ENCODE results near the gene TSHB. TPM values are rescaled to one million over a fixed set of nuclear protein-coding genes. Genes with fewer than 3 reads are reported as not detected.

TSHB gene
- total RNA-seq, 1 donor from 2014 or later, result not detected

- Mint-ChIP-seq H3K9me3 (ENCODE audit: unreplicated experiment) (no peaks in the 10 kb centered on the region), H3K27ac (ENCODE audit: unreplicated experiment) (no peak overlapping the region), H3K36me3 (ENCODE audit: unreplicated experiment) (no peaks in the 10 kb centered on the region), H3K4me1 (ENCODE audit: low read depth, unreplicated experiment) (peaks cover 17% of the 10 kb centered on the region), H3K27me3 (ENCODE audit: unreplicated experiment) (no peaks in the 10 kb centered on the region), H3K4me3 (ENCODE audit: unreplicated experiment) (no peak overlapping the region)
- TF ChIP-seq CTCF (IDR thresholded peaks at IDR 0.05; ENCODE audit: partially characterized antibody, unreplicated experiment), result no peak
- no peak for DNase-seq
These were observed 45.4 kb downstream of the TSHB start for GRCh38 chr1:115074839-115075534.

GRCh38 chr1:115076384-115076915 lies 46.8 kb downstream of the TSHB start:
- Mint-ChIP-seq H3K4me3 (ENCODE audit: unreplicated experiment) (no peak overlapping the region), H3K36me3 (ENCODE audit: unreplicated experiment) (no peaks in the 10 kb centered on the region), H3K4me1 (ENCODE audit: low read depth, unreplicated experiment) (peaks cover 14% of the 10 kb centered on the region), H3K9me3 (ENCODE audit: unreplicated experiment) (no peaks in the 10 kb centered on the region), H3K27ac (ENCODE audit: unreplicated experiment) (no peak overlapping the region), H3K27me3 (ENCODE audit: unreplicated experiment) (no peaks in the 10 kb centered on the region)
- no peak for DNase-seq
- TF ChIP-seq CTCF (IDR thresholded peaks at IDR 0.05; ENCODE audit: partially characterized antibody, unreplicated experiment), result no peak

GRCh38 chr1:115077286-115077983 lies 47.8 kb downstream of the TSHB start:
- H3K36me3 Mint-ChIP-seq (ENCODE audit: unreplicated experiment), result no peaks in the 10 kb centered on the region
- no peak overlapping the region for H3K4me3 Mint-ChIP-seq (ENCODE audit: unreplicated experiment)
- peaks cover 9% of the 10 kb centered on the region for H3K4me1 Mint-ChIP-seq (ENCODE audit: low read depth, unreplicated experiment)
- no peaks in the 10 kb centered on the region for H3K27me3 Mint-ChIP-seq (ENCODE audit: unreplicated experiment)
- DNase-seq, result no peak
- TF ChIP-seq CTCF (IDR thresholded peaks at IDR 0.05; ENCODE audit: partially characterized antibody, unreplicated experiment), result no peak
- H3K9me3 Mint-ChIP-seq (ENCODE audit: unreplicated experiment), result no peaks in the 10 kb centered on the region
- H3K27ac Mint-ChIP-seq (ENCODE audit: unreplicated experiment), result no peak overlapping the region

- Mint-ChIP-seq H3K27ac (ENCODE audit: unreplicated experiment) (no peak overlapping the region), H3K27me3 (ENCODE audit: unreplicated experiment) (no peaks in the 10 kb centered on the region), H3K36me3 (ENCODE audit: unreplicated experiment) (no peaks in the 10 kb centered on the region), H3K9me3 (ENCODE audit: unreplicated experiment) (no peaks in the 10 kb centered on the region), H3K4me3 (ENCODE audit: unreplicated experiment) (no peak overlapping the region), H3K4me1 (ENCODE audit: low read depth, unreplicated experiment) (peaks cover 6% of the 10 kb centered on the region)
- no peak for TF ChIP-seq CTCF (IDR thresholded peaks at IDR 0.05; ENCODE audit: partially characterized antibody, unreplicated experiment)
- no peak for DNase-seq
These were observed 48.3 kb downstream of the TSHB start for GRCh38 chr1:115077984-115078330.

- H3K4me1 Mint-ChIP-seq (ENCODE audit: low read depth, unreplicated experiment), result peaks cover 6% of the 10 kb centered on the region
These were observed 49.1 kb downstream of the TSHB start for GRCh38 chr1:115078708-115079107.

More at GRCh38 chr1:115078708-115079107, 49.1 kb downstream of the TSHB start:
- DNase-seq, result no peak
- Mint-ChIP-seq H3K9me3 (ENCODE audit: unreplicated experiment) (no peaks in the 10 kb centered on the region), H3K36me3 (ENCODE audit: unreplicated experiment) (no peaks in the 10 kb centered on the region), H3K27ac (ENCODE audit: unreplicated experiment) (peak overlapping the region; percentile 68), H3K4me3 (ENCODE audit: unreplicated experiment) (no peak overlapping the region), H3K27me3 (ENCODE audit: unreplicated experiment) (peaks cover 2% of the 10 kb centered on the region)
- no peak for TF ChIP-seq CTCF (IDR thresholded peaks at IDR 0.05; ENCODE audit: partially characterized antibody, unreplicated experiment)

Data from glutamatergic neuron (in vitro differentiated cells).